GM19240 (cell line): ENCODE measurements around the gene NSUN4.
"Not testable (repeated sequence)": the region's sequence is repeated elsewhere in the genome, so short reads cannot be mapped to it uniquely, and the experiment has no call there.

Source experiments
- DNase-seq: peaks from one replicate; pipeline ENCODE4 v3.0.0; 2011; ENCODE audit warnings: low spot score; ENCODE audit not compliant: insufficient read length

NSUN4 gene

DNA sequence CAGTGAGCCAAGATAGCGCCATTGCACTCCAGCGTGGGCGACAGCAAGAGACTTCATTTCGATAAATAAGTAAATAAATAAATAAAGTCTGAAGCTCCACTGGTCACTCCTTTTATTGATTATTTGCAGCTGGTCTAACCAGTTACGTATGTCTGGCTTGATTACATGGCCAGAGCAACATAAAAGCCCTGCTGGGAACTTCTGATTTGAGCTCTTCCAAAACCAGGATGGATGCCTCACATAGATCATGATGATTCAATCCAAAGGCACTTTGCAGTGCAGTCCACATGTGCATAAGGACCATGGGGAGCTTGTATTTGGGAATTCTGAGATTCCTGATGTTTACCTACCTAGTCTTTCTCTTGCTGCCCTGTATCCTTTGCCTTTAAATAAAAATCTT lies 24.0 kb downstream of the NSUN4 start:
- no peak for DNase-seq

- not testable (repeated sequence) for DNase-seq
These were observed 25.2 kb downstream of the NSUN4 start for GRCh38 chr1:46365796-46366195.

GRCh38 chr1:46367072-46367471 lies 26.5 kb downstream of the NSUN4 start:
- no peak for DNase-seq

DNA sequence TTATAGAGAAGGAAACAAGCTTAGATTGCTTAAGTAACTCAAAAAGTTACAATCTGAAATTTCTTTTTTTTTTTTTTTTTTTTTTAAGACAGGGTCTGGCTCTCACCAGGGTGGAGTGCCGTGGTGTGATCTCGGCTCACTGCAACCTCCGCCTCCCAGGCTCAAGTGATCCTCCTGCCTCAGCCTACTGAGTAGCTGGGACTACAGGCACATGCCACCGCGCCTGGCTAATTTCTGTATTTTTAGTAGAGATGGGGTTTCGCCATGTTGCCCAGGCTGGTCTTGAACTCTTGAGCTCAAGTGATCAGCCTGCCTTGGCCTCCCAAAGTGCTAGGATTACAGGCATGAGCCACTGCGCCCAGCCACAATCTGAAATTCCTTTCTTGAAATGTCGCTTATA lies 27.1 kb downstream of the NSUN4 start:
- DNase-seq = not testable (repeated sequence)

- DNase-seq = no peak
These were observed 28.2 kb downstream of the NSUN4 start for GRCh38 chr1:46368791-46369190.

DNA sequence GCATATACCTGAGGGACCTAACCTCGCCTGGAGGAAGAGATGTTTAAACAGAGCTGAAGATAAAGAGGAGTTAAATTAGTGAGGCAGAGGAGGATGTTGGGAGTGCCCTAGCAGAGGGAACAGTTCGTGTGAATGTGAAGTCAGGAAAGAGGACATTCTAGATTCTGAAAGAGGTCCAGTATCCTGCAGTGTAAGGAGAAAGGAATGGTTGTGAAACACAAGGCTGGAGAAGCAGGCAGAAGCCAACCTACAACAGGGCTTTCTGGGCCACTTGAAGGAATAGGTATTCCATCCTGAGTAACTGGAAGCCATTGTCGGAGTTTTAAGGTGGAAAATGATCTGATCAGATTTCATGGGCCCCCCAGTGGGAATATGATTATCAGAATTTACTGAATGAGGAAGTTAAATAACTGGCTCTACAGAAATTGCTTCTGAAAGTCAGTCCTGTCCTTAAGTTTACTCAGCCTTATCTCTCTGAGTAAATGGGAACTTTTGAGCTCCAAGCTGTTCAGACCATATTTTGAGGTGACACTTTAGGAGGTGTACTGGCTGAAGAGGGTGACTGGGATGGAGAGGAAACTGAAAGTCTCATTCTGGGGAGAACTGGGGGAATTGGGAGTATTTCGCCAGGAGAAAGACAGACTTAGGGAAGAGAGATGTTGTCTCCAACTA lies 29.1 kb downstream of the NSUN4 start:
- DNase-seq = no peak

DNA sequence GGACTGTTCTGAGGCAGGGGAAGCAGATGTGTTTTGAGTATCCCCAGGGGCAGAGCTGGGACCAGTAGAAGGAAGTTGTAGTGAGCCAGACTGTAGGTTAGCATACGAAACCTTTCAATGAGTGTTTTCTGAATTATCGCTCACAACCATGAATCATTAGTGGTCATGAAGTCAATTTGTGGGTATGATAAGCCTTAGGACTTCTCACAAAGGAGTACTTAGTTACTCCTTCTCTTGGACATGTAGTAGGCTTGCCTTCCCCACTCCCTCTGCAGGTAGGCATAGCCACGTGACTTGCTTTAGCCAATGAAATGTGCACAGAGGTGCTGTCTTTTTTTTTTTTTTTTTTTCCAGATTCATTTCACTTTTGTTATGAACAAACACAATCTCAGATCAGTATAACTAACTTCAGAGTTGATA lies 29.6 kb downstream of the NSUN4 start:
- no peak for DNase-seq

DNA sequence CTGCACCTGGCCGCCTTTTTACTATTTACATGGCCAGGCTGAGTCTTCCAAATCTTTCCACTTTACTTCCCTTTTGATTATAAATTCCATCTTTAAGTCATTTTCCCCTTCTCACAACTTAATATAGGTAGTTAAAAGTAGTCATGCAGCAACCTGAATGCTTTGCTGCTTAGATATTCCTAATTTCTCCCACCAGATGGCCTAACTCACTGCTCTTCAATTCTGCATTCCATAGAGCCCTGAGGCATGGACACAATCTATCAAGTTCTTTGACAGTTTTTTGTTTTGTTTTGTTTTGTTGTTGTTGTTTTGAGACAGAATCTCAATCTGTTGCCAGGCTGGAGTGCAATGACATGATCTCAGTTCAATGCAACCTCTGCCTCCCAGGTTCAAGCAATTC lies 31.8 kb downstream of the NSUN4 start:
- no peak for DNase-seq

DNA sequence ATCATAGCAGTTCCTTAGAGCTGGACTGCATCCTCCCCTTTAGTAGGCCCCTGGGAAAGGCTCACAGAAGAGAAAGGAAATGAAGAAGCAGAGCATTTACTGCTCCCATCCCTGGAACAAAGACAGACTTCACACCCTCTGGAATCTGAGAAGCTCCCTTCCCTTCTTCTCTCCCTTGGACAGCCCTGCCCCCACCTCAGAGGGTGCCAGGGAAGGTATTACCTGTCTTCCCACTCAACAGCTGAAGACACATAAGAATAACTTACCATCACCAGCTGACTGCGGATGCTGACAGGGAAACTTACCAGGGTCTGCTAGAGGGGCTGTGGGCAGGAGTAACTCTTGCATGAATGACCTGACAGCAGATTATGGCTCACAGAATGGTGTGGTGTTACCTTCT lies 39.4 kb downstream of the NSUN4 start:
- no peak for DNase-seq

GRCh38 chr1:46380508-46380907 lies 39.9 kb downstream of the NSUN4 start:
- DNase-seq = no peak

DNA sequence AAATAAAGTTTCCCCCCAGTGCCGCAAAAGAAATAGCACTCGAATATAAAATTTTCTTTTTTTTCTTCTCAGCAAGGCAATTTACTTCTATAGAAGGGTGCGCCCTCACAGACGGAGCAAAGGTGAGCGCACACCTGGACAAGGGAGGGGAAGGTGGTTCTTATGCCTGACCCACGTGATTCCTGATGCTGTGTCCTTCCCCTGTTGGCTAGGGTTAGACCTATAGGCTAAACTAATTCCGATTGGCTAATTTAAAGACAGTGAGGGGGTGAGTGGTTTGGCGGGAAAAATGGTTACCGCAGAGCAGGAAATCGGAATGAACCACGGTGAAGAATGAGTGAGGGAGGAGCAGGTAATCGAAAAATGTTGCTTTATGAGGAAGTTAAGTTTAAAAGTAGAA lies 52.9 kb downstream of the NSUN4 start:
- DNase-seq = no peak

DNA sequence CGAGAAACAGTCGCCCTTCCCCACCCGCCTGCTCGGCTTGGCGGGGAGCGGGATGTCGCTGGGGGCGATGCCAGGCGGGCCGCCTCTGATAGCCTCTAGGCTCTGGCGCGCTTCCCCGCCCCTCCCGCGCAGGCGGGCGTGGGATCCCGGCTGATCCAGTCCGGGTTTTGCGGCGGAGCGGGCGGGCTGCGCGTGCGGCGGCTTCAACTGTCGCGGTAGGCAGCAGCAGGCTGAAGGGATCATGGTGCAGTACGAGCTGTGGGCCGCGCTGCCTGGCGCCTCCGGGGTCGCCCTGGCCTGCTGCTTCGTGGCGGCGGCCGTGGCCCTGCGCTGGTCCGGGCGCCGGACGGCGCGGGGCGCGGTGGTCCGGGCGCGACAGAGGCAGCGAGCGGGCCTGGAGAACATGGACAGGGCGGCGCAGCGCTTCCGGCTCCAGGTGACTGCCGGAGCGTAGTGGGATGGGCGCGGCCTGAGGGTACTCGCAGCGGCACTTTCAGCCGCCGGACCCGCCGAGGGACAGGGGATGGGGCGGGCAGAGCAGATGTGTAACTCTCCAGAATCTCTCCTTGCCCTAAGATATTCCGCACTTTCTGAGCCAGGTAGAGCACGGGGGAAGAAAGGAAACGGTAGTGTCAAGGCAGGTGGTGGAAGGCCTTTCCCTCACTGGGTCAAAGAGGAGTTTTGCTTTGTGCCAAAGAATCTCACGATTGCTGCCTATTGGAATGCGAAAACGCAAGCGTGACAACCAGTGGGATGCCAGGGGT lies 53.7 kb downstream of the NSUN4 start, which contains the start of gene FAAH:
Gene FAAH (plus strand): TSS at position 210 of the 764 bp plus-strand sequence. CDS start 32 bp downstream, at position 242.
- DNase-seq = no peak

- no peak for DNase-seq
These were observed 54.4 kb downstream of the NSUN4 start for GRCh38 chr1:46394872-46395465.

DNA sequence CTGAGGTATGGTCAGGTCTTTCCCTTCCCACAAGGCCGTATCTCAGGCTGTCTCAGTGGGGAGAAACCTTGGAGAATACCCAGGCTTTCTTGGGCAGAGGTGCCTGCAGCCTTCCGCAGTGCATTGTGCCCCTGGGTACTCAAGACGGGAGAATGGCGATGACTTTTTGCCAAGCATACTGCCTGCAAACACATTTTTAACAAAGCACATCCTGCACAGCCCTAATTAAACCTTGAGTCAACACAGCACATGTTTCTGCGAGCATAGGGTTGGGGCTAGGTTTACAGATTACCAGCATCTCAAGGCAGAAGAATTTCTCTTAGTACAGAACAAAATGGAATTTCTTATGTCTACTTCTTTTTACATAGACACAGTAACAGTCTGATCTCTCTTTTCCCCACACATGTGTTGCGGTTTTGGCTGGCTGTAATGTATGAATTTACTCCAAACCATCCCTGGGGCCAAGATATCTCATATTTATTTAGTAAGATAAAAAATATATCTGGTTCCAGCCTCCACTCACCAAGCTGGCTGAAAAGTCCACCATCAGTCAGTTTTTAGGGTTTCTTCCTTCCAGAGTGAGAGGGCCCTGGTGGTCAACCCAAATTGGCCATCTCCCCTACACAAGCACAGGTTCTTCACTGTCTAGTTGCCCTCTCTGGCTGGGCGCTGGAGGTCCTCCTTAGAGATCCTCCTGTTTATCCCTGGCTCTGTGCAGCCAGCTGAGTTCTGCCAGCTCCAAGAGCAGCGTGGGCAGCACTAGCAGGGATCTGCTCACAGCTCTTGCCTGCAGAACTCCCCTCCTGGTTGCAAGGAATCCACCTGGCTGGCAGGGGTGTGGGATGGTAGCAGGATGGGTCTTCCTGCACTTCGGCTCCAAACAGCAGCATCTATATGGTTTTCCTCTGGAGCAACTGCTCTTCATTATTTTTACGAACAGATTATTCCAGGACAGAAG lies 56.1 kb downstream of the NSUN4 start:
- DNase-seq = no peak

DNA sequence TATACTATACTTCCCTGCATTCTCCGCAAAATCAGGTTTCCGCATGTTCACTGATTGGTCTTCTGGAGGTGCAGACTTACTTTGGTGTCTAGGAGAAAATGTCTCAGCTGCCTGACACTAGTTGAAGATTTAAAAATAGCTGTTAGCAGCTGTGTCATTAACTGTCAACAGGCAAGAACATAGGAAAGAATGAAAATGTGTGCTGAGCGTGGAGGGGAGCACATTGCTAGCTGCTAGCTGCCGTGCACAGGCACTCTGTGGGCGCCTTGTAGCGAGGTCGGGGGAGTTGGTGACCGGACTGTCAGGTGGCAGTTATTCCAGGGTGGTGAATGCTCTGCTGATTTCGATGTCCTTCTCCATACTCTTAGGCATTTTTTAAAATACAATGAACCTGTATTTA lies 58.7 kb downstream of the NSUN4 start:
- no peak for DNase-seq

- no peak for DNase-seq
These were observed 59.8 kb downstream of the NSUN4 start for GRCh38 chr1:46400421-46400820.

GRCh38 chr1:46401154-46401913 lies 60.7 kb downstream of the NSUN4 start:
- no peak for DNase-seq

DNA sequence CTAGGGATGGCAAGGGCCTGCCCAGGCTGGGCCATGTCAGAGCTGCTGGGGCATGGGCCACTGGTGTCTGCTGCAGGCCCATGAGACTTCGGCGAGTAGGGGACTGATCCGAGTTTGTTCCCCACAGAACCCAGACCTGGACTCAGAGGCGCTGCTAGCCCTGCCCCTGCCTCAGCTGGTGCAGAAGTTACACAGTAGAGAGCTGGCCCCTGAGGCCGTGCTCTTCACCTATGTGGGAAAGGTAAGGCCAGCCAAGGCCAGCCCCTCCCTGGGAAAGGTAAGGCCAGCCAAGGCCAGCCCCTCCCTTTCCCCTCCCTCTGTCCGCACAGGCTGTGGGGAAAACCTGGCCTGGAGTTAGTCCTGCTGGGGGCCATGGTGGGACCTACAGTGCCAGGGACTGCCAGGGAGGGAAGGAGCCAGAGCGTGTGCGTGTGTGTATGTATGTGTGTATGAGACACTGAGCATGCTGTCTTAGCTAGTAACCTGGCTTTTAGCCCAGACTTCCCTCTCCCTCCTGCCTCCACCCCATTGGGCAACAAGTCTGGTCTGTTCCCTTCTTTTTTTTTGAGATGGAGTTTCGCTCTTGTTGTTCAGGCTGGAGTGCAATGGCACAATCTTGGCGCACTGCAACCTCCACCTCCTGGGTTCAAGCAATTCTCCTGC lies 61.5 kb downstream of the NSUN4 start:
- DNase-seq = no peak

DNA sequence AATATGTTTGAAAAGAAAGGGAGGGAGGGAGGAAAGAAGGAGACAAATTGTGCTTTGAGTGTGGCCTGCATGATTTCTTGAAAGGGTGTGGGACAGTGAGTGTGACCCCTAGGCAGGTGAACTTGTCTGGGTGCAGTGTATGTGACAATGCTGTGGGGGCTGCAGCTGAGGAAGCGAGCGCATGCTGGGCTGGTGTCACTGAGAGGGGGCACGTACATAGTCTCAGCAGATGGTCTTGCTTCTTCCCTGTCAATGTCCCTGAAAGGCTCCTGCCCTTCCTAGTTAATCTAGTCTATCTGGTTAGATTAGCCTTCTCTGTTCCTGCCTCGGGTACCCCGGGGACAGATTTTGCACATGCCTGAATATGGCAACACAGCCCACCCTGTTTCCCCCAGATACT lies 63.3 kb downstream of the NSUN4 start:
- no peak for DNase-seq
